GM18507 (cell line): ENCODE measurements around the gene ZRANB1.
"Not testable (repeated sequence)": the region's sequence is repeated elsewhere in the genome, so short reads cannot be mapped to it uniquely, and the experiment has no call there.

ENCODE experiments used
- DNase-seq: peaks from one replicate; pipeline ENCODE4 v3.0.0; 2011; ENCODE audit warnings: low read depth; ENCODE audit not compliant: insufficient read length; ENCODE audit errors: extremely low spot score
- FAIRE-seq: peaks from 2 replicates; lab custom pipeline; 2011; peaks lifted over from hg19 to GRCh38; lab: Jason Lieb, UNC

Gene ZRANB1

DNA sequence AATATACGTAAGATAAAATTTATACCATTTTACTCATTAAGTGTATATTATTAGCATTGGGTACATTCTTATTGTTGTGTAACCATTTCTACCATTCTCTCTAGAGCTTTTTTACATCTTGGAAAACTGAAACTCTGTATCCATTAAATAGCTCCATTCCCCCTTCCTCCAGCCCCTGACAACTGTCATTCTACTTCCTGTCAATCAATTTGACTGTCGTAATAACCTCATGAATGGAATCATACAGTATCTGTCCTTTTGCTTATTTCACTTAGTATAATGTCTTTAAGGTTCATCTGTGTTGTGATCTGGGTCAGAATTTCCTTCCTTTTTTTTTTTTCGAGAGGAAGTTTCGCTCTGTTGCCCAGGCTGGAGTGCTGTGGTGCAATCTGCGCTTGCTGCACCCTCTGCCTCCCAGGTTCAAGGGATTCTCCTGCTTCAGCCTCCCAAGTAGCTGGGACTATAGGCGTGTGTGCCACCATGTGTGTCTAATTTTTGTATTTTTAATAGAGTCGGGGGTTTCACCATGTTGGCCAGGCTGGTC is 15.6 kb downstream of the ZRANB1 start:
- FAIRE-seq: no peak
- no peak for DNase-seq

DNA sequence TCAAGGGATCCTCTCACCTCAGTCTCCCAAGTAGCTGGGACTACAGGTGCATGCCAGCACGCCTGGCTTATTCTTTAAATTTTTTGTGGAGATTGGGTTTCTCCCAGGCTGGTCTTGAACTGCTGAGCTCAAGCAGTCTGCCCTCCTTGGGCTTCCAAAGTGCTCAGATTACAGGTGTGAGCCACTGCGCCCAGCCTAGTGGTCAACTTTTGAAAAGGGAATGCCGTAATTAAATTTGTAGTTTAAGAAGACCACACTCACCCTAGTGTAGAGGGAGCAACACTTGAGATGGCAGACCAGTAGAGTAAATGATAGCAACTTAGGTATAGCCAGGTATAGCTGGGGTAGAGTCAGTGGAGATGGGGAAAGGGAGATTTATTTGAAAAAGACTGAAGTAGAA is 17.6 kb downstream of the ZRANB1 start:
- no peak for FAIRE-seq
- no peak for DNase-seq

DNA sequence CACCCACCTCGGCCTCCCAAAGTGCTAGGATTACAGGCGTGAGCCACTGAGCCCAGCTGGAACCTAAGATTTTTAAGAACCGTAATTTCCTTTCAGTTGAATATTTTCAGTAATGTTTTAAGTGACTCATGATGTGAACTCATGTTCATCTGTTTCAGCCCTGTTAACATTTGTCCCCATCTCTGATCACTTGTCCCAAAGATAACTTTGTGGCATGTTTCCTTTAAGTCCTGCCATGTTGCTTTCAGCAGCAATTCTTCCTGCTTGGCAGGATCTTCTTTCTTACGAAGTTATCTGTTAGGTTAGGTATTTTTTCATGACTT is 19.3 kb downstream of the ZRANB1 start:
- no peak for FAIRE-seq
- no peak for DNase-seq

DNA sequence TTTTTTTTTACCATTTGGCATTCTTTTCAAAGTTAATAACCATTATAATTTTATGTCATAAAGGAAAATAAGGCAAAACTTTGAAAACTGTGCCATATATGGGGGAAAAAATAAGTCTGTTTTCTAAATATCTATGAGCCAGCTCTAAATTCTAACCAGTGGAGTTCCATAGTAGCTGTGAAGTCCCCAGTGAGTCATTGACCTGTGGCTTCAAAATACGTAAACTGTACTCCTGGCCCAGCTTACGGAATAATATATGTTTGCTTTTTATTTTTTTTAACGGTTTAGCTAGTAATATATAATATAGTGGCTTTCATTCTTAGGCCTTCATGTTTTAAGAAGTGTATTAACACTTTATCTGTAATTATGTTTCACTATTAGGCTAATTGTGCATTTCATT is 20.5 kb downstream of the ZRANB1 start:
- FAIRE-seq (no peak), DNase-seq (no peak)

DNA sequence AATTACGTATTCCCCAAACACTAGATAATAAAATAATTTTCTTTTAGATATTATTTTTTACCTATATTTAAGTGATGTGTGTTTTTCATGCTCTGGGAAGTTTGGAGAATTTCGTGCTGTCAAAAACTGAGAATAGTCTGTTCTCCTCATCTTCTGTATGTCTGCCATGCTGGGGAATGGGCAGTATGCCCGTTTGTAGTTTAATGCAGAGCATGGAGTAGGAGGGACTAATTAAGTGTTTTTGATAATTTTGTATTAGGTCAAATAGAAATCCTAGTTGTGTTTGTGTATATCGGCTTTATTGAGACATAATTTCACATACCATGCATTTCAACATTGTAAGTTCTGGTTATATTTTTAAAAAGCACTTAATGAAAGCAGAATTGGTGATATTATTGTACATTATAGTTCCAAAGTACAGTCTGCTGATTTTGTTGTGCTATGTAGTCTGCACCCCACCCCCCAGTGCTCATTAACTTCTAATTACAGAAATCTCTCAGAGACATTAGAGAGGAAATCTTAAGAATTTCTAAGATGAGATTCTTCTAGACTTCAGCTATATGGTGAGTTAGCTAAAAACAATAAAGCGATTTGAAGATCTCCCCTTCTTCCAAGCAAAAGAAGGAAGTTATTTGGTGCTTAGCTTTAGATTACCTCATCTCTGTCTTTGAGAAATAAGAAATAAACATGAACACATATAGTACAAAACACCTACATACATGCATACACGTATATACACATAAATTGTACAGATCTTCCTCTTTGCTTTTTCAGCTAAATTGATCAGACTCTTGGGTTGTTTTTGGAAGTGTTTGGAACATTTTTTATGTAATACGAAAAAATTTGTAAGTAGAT is 22.2 kb downstream of the ZRANB1 start:
- DNase-seq: no peak
- no peak for FAIRE-seq

DNA sequence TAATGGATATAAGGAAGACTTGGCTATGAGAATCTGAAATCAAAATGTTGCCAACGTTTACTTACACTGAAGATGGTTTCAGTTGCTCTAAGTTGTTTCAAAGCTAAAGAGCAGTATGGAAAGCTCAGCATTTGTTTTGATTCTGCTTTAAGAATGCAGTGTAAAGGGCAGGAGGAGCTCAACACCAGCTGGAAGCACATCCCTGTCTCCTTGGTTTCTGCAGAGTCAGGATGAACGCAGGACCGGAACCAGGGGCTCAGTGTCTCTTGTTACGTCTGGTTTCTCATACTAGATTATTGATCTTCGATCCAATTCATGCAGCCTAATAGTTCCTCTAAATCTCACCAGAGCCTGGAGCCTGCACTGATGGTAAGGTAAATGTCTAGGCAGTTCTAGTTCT is 24.1 kb downstream of the ZRANB1 start:
- DNase-seq (no peak), FAIRE-seq (no peak)

DNA sequence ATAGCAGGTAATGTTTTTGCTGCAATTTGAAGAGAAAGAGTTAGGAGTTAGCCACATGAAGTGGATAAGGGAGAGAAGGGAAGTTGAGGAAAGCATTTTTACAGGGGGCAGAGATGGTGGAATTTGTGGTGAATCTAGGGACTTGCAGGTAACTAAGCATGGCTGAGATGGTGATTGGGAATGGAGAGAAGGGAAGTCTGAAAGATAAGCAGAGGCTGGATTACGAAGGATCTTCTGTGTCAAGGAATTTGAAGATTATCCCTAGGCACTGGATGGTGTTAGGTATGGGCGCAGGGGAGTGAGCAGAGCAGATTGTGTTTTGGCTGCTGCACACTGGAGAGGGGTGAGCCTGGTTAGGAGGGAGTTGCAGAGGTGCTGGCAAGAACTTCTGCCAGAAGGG is 25.3 kb downstream of the ZRANB1 start:
- FAIRE-seq: no peak
- DNase-seq: no peak

DNA sequence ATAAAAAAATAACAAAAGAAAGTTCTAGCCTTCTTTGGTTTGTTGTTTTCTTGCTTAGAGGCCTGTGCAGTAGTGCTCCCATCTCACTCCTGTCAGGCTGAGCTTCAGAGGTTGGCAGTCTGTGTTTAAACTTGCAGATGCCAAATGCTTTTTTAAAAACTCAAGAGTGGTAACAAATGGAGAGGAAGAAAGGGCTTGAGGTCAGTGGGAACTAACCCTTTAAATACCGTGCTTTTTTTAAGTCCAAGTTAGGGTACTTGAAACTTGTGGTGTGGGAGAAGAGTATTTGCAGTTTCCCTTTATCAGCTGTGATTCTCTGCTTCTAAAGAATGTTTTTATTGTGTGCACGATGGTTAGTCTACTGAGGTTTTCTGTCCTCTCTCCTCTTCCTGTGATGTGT is 29.4 kb downstream of the ZRANB1 start:
- DNase-seq (no peak), FAIRE-seq (peak; percentile 55)

DNA sequence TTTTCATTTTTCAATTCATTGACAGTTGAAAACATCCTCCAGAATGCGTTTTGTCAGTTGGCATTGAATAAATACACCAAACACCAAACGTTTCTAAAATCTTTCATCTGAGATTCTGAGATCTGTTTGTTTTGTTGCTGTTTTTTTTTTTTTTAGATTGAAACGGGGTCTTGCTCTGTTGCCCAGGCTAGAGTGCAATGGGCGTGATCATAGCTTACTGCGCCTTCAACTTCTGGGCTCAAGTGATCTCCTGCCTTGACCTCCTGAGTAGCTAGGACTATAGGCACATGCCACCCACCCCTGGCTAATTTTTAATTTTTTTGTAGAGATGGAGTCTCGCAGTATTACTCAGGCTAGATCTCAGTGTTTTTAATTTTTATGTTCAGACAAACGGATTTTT is 30.7 kb downstream of the ZRANB1 start:
- no peak for DNase-seq
- FAIRE-seq: no peak

DNA sequence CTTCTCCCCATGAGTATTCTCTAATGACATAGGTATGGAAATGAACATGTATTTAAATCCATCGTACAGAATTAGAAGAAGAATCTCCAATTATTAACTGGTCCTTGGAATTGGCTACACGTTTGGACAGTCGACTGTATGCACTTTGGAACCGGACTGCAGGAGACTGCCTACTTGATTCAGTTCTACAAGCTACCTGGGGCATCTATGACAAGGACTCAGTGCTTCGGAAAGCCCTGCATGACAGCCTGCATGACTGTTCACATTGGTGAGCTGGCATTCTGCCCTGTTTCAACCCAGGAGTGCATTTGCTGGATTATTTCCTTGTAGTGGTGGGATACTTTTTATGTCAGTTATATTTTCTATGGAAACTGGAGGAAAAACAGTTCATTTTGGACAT is 32.2 kb downstream of the ZRANB1 start:
- DNase-seq: no peak
- FAIRE-seq: no peak

DNA sequence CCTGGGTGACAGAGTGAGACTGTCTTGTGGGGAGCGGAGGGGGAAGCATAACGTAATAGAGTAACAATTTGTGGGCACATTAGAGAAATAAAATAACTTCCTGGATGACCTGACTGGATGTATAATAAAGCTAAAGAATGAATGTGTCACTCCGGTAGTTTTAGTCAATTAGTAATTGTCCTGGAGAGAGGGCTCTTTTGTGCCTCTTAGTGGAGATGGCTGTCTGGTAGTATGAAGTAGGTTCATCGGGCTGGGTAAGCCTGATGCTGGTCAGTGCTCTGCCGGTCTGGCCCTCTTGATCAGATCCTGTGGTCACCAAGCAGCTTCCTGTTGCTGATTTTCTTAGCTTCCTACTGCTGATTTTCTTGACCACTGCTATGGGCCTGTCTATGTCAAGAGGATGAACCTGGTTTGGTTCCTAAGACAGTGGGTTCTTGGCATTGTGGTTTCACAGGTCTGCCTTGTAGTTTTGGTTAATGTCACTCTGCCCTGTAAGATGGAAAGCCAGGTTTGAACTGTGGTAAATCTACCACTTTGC is 34.1 kb downstream of the ZRANB1 start:
- no peak for DNase-seq
- peak; percentile 88 for FAIRE-seq

DNA sequence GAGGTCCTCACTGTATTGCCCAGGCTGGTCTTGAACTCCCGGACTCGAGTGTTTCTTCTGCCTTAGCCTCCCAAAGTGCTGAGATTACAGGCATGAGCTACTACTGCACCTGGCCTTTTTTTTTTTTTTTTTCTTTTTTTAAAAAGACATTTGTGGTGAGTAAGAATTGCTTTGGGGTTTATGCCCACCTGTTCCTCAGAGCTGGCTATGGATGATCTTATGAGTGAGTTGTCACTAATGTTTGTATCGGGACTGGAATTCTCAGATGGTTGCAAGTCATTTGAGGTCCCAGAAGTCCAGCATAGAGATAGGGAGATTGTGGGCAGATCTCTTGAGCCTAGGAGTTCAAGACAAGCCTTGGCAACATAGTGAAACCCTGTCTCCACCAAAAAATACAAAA is 35.2 kb downstream of the ZRANB1 start:
- FAIRE-seq (no peak), DNase-seq (no peak)

DNA sequence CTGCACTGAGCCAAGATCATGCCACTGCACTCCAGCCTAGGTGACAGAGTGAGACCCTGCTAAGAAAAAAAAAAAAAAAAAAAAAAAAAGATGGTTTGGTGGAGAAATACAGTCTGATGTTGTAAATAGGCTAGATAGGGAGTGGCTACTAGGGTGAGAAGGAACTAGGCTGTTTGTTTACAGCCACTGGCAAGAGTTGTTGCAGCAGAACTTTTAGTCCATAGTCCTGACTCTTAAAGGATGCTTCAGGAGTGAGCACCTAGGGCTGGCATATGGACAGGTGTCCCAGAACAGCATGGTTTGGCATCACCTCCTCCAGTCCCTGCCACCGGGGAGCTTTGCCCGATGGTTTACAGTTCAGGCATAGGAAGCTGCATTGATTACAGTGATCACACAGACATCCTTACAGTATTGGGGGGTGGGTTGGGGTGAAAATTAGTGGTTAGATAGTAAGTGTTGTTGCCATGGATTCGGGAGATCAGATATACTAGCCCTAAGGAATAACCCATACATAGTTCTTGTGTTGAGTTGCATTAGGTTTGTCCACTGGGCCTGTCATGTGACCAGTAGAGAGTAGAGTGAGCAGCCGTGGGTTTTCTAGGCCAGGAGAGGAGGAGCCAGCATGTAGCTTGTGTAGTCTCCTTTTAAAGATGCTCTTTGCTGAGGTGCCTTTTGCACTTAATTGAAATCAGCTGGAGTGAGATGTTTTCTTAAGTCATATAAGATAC is 35.9 kb downstream of the ZRANB1 start:
- DNase-seq (no peak), FAIRE-seq (no peak)

DNA sequence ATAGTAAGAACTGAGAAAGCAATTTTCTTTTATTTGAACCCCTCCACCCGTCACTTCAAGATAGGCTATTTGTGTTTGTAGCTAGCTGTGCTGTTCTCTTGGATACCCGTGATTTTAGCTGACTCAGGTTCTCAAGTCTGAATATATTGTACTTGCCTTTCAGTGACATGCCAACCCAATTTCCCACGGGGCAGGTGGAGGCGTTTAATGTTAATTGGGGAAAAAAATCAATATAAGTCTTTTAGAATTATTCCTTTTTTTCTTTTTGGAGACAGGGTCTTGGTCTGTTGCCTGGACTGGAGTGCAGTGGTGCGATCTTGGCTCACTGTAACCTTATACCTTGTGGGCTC is 36.4 kb downstream of the ZRANB1 start:
- FAIRE-seq: no peak
- DNase-seq: no peak

DNA sequence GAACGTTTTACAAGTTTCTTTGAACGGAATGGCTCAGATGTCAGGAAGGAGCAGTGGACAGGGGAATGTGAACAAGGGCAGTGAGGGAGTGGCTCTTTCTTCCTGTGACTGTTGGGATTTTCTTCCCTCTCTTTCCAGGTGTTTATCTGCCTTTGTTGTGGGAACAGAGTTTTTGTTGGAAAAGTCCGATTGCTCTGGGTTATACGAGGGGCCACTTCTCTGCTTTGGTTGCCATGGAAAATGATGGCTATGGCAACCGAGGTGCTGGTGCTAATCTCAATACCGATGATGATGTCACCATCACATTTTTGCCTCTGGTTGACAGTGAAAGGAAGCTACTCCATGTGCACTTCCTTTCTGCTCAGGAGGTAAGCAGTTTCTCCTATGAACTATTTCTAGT is 41.4 kb downstream of the ZRANB1 start:
- FAIRE-seq: no peak
- DNase-seq: no peak

DNA sequence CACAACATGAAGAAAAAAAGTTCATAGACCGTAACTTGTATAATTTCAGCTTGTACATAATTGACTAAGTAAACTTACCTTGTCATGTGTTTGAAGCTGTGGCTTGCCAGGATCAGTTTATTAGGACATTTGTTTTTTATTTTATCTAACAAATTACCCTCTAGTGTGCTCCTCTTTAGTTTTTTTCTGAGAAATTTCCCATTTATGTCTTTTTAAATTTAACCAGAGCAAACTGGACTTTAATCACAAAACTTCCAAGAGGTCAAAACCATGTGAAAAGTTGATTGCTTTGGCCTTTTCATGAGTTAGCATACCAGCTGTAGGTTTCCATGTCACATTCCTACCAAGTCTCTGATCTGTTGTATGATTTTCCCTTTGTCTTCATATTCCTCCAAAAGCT is 42.5 kb downstream of the ZRANB1 start:
- DNase-seq (no peak), FAIRE-seq (no peak)

DNA sequence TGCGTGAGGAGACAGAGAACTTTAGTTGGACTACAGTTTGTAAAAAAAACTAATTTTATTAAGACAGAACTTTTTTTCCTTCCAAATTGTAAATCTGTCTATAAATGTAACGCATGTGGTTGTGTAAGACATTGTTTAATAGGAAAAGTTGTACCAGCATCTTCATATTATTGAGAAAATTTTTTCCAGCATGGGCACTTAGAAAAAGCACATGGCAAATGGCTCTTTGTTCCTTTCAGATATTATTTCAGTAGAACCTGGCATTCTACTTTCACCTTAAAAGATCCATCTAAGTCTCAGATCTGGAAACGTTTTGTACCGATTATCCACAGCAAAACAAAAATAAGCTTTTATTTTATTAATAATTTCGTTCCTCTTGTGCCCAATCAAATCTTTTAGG is 43.2 kb downstream of the ZRANB1 start:
- DNase-seq (no peak), FAIRE-seq (no peak)

DNA sequence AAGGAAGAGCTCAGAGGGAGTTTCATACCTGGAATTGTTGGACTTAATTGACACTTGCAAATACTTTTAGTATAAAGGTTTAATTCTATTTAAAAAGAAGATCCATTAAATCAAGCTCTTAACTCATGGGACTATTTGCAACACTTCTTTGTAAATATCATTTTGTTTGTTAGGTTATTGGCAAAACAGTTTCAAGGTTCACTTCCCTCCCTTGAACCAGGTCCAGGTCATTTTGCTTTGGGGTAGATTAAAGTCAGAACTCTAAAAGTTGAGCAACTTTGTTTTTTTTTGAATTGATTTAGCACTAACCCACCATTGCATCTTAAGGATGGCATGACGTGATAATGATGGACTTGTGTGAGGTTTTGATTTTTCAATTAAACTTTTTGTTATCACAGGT is 45.9 kb downstream of the ZRANB1 start:
- FAIRE-seq: no peak
- no peak for DNase-seq

DNA sequence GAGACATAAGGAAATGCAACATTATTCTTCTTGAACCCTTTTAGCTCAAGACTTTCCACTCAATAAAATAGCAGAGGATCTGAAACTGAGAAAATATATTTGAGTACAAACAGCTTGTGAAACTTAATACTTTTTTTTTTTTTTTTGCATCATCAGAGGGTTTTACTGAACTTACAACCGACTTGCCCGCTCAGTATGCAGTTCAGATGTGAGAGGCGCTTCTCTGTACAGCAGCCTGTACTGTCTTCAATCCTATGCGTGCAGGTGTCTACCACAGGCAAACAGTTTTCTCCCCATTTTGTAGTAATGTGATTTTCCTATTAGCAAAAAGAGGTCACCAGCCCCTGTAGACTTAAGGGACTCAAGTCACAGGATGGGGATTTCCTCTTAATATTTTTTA is 46.8 kb downstream of the ZRANB1 start:
- FAIRE-seq: peak; percentile 47
- not testable (repeated sequence) for DNase-seq

DNA sequence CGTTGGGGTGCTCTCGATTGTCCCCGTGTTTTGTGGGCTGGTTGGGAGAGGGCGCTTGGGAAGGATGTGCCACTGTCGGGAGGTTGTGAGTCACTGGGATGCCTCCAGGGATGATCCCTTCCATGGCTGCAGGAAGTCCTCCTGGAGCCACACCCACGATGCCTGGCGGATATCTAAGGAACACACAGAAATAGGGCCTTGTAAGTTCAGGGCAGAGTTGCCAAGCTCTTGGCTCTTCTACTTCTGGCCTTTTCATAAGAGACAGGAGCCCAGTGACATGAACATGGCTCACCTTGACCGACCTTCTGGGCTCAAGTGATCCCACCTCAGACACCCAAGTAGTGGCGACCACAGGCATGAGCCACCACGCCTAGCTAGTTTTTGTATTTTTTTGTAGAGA is 47.6 kb downstream of the ZRANB1 start:
- FAIRE-seq (no peak), DNase-seq (no peak)
